ENCODE results near the gene MGAT3. TPM values are rescaled to one million over a fixed set of nuclear protein-coding genes. Genes with fewer than 3 reads are reported as not detected.

The MGAT3 gene
- total RNA-seq, 1 experiment from 2014 or later: 0.20 TPM

DNA sequence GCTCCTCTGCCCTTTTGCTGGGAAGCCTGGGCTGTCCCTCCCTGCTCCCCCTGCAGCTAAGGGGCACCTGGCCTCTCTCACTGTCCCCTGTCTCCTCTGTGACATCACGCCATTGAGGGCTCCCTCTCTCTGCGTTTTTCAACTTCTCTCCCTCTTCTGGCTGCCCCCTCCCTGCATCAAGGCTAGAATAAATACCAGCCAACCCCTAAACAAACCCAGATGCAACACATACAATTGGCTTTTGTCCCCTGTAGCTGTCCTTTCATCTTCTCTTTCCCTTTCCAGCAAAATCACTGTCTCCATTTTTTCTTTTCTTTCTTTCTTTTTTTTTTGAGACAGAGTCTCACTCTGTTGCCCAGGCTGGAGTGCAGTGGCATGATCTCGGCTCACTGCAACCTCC lies 42.0 kb downstream of the MGAT3 start:
- H3K9me2 ChIP-seq (ENCODE audit: insufficient read depth): no peaks in the 10 kb centered on the region
- BruUV-seq (replicated peaks): no TSS peak
- ChIA-PET POLR2A (interaction anchor here (0.9 to 1.9 kb wide), 2 partner anchors 21 to 25 kb away, joined by 4 to 5 read pairs; partner anchors contain the start of gene ATF4), RAD21 (ENCODE audit: low non-redundant PET in 1 of 2, low total read pairs in 2 of 2, uncharacterized antibody in 2 of 2, unreplicated experiment in 2 of 2) (no interaction called here), CTCF (interaction anchor here (9.0 kb wide), 1 partner anchor 31 kb away, joined by 86 read pairs; no protein-coding TSS in a partner anchor)
- no peak overlapping the region for H3K4me3 ChIP-seq (replicated peaks in 1 of 2; ENCODE audit: low read depth in 1 of 2, low read length in 2 of 2)
- peaks cover 22 to 53% of the 10 kb centered on the region in 2 experiments for H3K4me1 ChIP-seq (ENCODE audit: control insufficient read depth in 1 of 2, insufficient read depth in 2 of 2, low read length in 2 of 2)
- ATAC-seq: no peak
- H3K9me3 ChIP-seq (ENCODE audit: control insufficient read depth in 1 of 2, insufficient read depth in 1 of 2, low read depth in 1 of 2, low read length in 2 of 2): no peaks in the 10 kb centered on the region
- no peak for TF ChIP-seq POLR2A (IDR thresholded peaks at IDR 0.05; ENCODE audit: borderline replicate concordance, extremely low read depth, insufficient read depth, insufficient read length)
- TF ChIP-seq CTCF (IDR thresholded peaks at IDR 0.05 in 2 of 3, conservative IDR thresholded peaks at IDR 0.05 in 1 of 3; ENCODE audit: borderline replicate concordance in 1 of 3, insufficient read depth in 1 of 3, low read depth in 2 of 3, low read length in 2 of 3): no peak
- TF ChIP-seq ZFX (IDR thresholded peaks at IDR 0.05): no peak
- TF ChIP-seq, protein P1, sequence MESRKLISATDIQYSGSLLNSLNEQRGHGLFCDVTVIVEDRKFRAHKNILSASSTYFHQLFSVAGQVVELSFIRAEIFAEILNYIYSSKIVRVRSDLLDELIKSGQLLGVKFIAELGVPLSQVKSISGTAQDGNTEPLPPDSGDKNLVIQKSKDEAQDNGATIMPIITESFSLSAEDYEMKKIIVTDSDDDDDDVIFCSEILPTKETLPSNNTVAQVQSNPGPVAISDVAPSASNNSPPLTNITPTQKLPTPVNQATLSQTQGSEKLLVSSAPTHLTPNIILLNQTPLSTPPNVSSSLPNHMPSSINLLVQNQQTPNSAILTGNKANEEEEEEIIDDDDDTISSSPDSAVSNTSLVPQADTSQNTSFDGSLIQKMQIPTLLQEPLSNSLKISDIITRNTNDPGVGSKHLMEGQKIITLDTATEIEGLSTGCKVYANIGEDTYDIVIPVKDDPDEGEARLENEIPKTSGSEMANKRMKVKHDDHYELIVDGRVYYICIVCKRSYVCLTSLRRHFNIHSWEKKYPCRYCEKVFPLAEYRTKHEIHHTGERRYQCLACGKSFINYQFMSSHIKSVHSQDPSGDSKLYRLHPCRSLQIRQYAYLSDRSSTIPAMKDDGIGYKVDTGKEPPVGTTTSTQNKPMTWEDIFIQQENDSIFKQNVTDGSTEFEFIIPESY (IDR thresholded peaks at IDR 0.05; ENCODE audit: extremely low read depth, insufficient replicate concordance, low read length): no peak
- no peak for TF ChIP-seq TCF7L2 (IDR thresholded peaks at IDR 0.05; ENCODE audit: borderline replicate concordance, extremely low read depth, insufficient read depth, insufficient read length)
- TF ChIP-seq EGR1 (IDR thresholded peaks at IDR 0.05; ENCODE audit: low read depth): no peak
- TF ChIP-seq JUND (IDR thresholded peaks at IDR 0.05): no peak
- TF ChIP-seq, protein P2, sequence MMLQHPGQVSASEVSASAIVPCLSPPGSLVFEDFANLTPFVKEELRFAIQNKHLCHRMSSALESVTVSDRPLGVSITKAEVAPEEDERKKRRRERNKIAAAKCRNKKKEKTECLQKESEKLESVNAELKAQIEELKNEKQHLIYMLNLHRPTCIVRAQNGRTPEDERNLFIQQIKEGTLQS (IDR thresholded peaks at IDR 0.05): no peak
- no peak for TF ChIP-seq EZH2 (IDR thresholded peaks at IDR 0.05)
- TF ChIP-seq YY1 (IDR thresholded peaks at IDR 0.05; ENCODE audit: extremely low read depth, insufficient replicate concordance, low read depth, low read length): no peak
- TF ChIP-seq, protein P3, sequence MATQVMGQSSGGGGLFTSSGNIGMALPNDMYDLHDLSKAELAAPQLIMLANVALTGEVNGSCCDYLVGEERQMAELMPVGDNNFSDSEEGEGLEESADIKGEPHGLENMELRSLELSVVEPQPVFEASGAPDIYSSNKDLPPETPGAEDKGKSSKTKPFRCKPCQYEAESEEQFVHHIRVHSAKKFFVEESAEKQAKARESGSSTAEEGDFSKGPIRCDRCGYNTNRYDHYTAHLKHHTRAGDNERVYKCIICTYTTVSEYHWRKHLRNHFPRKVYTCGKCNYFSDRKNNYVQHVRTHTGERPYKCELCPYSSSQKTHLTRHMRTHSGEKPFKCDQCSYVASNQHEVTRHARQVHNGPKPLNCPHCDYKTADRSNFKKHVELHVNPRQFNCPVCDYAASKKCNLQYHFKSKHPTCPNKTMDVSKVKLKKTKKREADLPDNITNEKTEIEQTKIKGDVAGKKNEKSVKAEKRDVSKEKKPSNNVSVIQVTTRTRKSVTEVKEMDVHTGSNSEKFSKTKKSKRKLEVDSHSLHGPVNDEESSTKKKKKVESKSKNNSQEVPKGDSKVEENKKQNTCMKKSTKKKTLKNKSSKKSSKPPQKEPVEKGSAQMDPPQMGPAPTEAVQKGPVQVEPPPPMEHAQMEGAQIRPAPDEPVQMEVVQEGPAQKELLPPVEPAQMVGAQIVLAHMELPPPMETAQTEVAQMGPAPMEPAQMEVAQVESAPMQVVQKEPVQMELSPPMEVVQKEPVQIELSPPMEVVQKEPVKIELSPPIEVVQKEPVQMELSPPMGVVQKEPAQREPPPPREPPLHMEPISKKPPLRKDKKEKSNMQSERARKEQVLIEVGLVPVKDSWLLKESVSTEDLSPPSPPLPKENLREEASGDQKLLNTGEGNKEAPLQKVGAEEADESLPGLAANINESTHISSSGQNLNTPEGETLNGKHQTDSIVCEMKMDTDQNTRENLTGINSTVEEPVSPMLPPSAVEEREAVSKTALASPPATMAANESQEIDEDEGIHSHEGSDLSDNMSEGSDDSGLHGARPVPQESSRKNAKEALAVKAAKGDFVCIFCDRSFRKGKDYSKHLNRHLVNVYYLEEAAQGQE (IDR thresholded peaks at IDR 0.05; ENCODE audit: low read depth): no peak
- no peak for TF ChIP-seq CEBPB (IDR thresholded peaks at IDR 0.05; ENCODE audit: low read depth)
- TF ChIP-seq ZNF274 (IDR thresholded peaks at IDR 0.05; ENCODE audit: low read depth, low read length): no peak
- TF ChIP-seq CBX3 (IDR thresholded peaks at IDR 0.05; ENCODE audit: low read depth): no peak
- TF ChIP-seq EZH2phosphoT487 (IDR thresholded peaks at IDR 0.05; ENCODE audit: borderline replicate concordance): no peak
- TF ChIP-seq SP1 (IDR thresholded peaks at IDR 0.05; ENCODE audit: low read depth): no peak
- no peak for TF ChIP-seq SRF (IDR thresholded peaks at IDR 0.05; ENCODE audit: low read depth)
- peaks cover 17% of the 10 kb centered on the region for H3K79me2 ChIP-seq (ENCODE audit: insufficient read depth, low read length)
- no peak overlapping the region for H3K4me2 ChIP-seq (ENCODE audit: low read length)
- H3K9ac ChIP-seq (ENCODE audit: low read length): no peak overlapping the region
- H2AFZ ChIP-seq (ENCODE audit: low read depth, low read length, poor library complexity, severe bottlenecking): no peak overlapping the region
- peaks cover 0 to 2% of the 10 kb centered on the region in 2 experiments; a peak in 1 of 4 replicates for H3K36me3 ChIP-seq (ENCODE audit: control insufficient read depth in 1 of 2, insufficient read depth in 2 of 2, low read length in 2 of 2)
- H4K20me1 ChIP-seq (ENCODE audit: insufficient read depth): no peaks in the 10 kb centered on the region
- intact Hi-C loops (cut with micrococcal nuclease): no loop called here
- no peaks in the 10 kb centered on the region for H3K27me3 ChIP-seq (ENCODE audit: insufficient read depth, low read length)
- no peak for DNase-seq (ENCODE audit: low read depth, low spot score)
- no peak overlapping the region for H3K27ac ChIP-seq (ENCODE audit: low read depth, low read length)

All from HCT116 (cell line).